NCI-H524 (cell line): ENCODE results near the gene ABCG8.

Experiments
- DNase-seq, 2 experiments: peaks; one replicate each; lab custom pipeline; 2025; lab: John Stamatoyannopoulos, UW

Gene ABCG8

DNA sequence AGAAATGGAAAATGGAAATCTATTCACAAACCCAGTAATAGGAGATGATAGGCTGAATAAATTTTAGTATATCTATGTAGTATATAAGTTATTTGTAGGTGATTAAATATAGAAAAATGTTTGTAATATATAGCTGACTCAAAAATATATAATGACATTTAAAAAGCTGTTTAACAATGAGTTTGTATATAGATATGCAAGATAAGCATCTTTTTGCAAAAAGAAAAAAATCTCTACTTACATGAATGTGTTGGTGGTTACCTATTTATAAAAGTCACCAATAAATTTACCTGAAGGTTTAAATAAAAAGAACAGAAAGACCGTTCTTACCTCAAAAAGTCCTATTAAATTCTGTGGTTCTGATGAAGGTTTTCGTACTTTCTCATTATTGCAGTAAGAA lies 85.7 kb downstream of the ABCG8 start:
- DNase-seq = no peak

DNA sequence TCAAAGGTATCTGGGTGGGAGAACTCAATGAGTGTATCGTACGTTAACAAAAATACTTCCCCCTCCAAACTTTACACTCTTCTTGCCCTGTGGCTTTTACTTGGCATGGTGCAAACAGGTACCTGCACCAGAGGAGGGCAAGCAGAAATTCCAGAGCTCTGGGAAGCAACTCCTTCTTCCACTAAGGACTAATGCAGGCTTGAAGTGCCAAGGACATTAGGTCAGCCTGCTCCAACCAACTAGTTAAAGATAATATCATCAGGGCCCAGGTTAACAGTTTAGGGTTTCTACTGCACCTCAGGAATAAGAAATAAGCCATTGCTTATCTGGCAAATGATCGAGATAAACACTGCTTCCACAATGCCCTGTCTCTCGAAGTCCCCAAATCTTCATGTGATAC lies 86.7 kb downstream of the ABCG8 start:
- no peak for DNase-seq

DNA sequence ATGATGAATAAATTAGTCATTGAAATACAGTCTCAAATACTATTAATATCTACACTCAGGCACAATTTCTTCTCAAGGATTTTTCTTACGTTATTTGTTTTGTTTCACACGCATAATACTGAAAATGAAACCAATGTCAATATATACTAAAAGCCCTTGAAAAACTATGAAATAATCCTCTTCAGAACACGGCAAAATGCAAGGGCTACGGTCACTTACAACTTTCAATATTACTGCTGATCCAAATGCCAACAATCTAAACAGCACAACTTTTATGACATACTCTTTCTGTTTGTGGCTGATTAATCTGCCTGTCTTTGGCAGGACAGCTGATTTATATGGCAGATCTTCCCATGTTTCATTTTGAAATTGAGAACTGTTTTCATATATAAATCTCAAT lies 88.7 kb downstream of the ABCG8 start:
- DNase-seq = no peak

DNA sequence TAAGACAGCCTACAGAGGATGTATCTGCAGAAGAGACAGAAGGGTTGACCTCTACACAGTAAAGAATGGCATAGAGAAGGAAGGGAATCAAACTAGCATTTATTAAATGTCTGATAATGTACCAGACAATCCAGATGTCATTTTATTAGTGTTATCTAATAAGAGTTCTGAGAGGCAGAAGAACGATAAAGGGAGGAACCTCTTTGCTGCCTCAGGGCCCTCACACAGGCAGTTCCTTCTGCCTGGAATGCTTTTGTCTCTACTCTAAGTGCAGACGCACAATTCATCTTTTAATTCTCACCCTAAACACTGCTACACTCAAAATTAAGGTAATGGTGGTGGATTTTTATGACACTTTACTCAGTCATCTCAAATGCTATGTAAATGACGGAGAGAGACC lies 92.5 kb downstream of the ABCG8 start:
- no peak for DNase-seq
